ENCODE measurements around the gene ZCCHC10. TPM values are rescaled to one million over a fixed set of nuclear protein-coding genes. Genes with fewer than 3 reads are reported as not detected.
"Not testable (repeated sequence)": the region's sequence is repeated elsewhere in the genome, so short reads cannot be mapped to it uniquely, and the experiment has no call there.

The ZCCHC10 gene
- total RNA-seq, 1 donor from 2014 or later = 19.8 TPM

DNA sequence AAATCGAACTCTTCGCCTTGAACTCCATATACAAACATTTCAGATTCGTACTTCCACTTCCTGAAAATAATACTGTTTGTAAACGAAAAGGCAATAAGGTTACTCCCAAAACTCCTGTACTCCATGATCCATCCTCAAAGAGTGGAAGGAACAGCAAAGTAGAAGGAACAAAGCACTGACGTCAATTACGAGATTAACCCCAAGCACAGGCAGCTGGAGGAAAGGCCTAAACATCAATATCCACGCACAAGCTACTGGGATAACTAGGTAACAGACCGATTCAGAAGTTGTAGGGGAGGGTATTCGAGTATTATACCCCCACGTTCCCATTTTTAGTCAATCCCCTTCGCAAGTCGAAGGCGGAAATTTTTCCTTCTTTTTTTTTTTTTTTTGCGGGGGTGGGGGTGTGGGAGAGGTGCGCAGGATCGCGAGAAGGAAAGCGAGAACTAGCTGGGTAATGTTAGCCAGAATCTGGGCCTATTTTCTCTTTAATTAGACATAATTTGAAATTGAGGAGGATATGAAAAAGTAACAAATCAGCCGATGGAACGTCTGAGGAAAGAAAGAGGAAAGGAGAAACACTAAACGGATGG lies 63.8 kb downstream of the ZCCHC10 start:
- no peak for DNase-seq (ENCODE audit: low read depth)
- TF ChIP-seq, protein P1, sequence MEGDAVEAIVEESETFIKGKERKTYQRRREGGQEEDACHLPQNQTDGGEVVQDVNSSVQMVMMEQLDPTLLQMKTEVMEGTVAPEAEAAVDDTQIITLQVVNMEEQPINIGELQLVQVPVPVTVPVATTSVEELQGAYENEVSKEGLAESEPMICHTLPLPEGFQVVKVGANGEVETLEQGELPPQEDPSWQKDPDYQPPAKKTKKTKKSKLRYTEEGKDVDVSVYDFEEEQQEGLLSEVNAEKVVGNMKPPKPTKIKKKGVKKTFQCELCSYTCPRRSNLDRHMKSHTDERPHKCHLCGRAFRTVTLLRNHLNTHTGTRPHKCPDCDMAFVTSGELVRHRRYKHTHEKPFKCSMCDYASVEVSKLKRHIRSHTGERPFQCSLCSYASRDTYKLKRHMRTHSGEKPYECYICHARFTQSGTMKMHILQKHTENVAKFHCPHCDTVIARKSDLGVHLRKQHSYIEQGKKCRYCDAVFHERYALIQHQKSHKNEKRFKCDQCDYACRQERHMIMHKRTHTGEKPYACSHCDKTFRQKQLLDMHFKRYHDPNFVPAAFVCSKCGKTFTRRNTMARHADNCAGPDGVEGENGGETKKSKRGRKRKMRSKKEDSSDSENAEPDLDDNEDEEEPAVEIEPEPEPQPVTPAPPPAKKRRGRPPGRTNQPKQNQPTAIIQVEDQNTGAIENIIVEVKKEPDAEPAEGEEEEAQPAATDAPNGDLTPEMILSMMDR (IDR thresholded peaks at IDR 0.05; ENCODE audit: insufficient read depth, low read length, poor library complexity, severe bottlenecking) = no peak
- H3K4me3 ChIP-seq (ENCODE audit: low read depth, low read length) = peak overlapping the region; percentile 96
- no peaks in the 10 kb centered on the region for H3K27me3 ChIP-seq (ENCODE audit: control insufficient read depth, insufficient read depth, low read length)
- no peaks in the 10 kb centered on the region for H3K36me3 ChIP-seq (ENCODE audit: control insufficient read depth, insufficient read depth, low read length)

DNA sequence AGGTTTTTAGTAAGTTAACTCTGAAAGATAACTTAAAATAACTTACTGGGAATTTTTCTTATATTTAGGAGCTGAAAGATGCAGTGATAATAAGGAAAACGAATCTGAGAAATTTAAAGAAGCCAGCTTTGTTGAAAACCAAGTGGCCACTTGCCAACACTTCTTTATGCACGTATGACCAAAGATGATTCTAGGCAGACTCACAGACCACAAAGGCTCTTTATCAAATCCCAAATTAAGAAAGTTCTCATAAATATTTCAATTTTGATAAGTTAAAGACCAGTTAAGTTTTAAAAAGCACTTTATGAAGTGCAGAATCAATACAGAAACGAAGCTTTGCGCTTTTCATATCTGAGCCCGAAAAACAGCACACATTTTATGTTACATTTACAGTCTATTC lies 64.5 kb downstream of the ZCCHC10 start:
- H3K27me3 ChIP-seq (ENCODE audit: control insufficient read depth, insufficient read depth, low read length) = no peaks in the 10 kb centered on the region
- H3K36me3 ChIP-seq (ENCODE audit: control insufficient read depth, insufficient read depth, low read length) = no peaks in the 10 kb centered on the region
- DNase-seq (ENCODE audit: low read depth) = no peak
- H3K4me3 ChIP-seq (ENCODE audit: low read depth, low read length) = peak overlapping the region; percentile 96
- TF ChIP-seq, protein P1 (IDR thresholded peaks at IDR 0.05; ENCODE audit: insufficient read depth, low read length, poor library complexity, severe bottlenecking) = no peak

DNA sequence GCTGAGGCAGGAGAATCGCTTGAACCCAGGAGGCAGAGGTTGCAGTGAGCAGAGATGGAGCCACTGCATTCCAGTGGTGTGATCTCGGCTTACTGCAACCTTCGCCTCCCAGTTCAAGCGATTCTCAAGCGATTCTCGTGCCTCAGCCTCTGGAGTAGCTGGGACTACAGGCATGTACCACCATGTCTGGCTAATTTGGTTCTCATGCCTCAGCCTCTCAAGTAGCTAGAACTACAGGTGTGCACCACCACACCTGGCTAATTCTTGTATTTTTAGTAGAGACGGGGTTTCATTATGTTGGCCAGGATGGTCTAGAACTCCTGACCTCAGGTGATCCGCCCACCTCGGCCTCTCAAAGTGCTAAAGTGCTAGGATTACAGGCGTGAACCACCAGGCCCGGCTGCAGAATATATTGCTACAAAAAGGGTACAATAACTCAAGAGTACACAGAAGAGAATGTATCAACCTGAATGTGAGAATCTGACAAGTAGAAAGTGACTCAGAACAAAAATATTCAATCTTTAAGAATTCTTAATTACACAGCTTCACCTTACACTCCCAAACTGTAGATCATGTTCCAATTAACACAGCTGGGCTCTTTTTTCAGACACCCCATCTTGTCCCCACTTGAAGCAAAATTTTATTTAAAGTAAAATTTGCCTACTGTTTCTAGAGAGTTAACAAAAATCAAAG lies 65.1 kb downstream of the ZCCHC10 start:
- H3K27me3 ChIP-seq (ENCODE audit: control insufficient read depth, insufficient read depth, low read length); H3K36me3 ChIP-seq (ENCODE audit: control insufficient read depth, insufficient read depth, low read length); DNase-seq (ENCODE audit: low read depth): not testable (repeated sequence)
- peak overlapping the region; percentile 96 for H3K4me3 ChIP-seq (ENCODE audit: low read depth, low read length)

DNA sequence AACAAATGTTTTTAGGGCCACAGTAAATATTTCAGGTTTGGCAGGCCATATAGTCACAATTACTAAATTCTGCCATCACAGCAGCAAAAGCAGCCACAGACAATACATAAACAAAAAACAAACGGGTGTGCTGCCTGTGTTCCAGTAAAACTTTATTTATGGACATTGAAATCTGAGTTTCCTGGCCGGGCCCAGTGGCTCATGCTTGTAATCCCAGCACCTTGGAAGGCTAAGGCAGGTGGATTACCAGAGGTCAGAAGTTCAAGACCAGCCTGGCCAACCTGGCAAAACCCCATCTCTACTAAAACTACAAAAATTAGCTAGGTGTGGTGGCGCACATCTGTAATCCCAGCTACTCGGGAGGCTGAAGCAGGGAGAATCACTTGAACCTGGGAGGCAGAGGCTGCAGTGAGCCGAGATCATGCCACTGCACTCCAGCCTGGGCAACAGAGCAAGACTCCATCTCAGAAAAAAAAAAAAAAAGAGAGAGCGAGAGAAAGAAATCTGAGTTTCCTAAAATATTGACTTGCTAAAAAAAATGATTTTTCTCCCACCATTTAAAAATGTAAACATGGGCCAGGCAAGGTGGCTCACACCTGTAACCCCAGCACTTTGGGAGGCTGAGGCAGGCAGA lies 70.1 kb downstream of the ZCCHC10 start:
- not testable (repeated sequence) for H3K27me3 ChIP-seq (ENCODE audit: control insufficient read depth, insufficient read depth, low read length); H3K36me3 ChIP-seq (ENCODE audit: control insufficient read depth, insufficient read depth, low read length); DNase-seq (ENCODE audit: low read depth); H3K4me3 ChIP-seq (ENCODE audit: low read depth, low read length)

DNA sequence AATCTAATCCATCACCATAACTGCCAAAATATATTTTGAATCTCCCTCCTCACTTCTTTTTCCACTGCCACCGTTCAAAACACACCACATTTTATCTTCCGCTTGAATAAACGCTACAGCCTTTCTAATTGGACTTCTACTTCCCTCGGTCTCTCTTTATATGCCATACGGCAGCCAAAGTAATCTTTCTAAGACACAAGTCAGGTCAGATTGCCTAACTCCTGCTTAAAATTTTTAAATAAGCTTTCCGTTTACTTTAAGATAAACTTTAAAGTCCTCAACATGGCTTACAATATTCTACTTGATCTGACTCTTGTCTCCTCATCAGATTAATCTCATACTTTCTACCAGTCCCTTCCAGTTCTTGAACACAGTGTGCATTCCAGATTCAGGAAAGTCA lies 72.6 kb downstream of the ZCCHC10 start:
- Histone ChIP-seq H3K36me3 (ENCODE audit: control insufficient read depth, insufficient read depth, low read length) (no peaks in the 10 kb centered on the region), H3K27me3 (ENCODE audit: control insufficient read depth, insufficient read depth, low read length) (no peaks in the 10 kb centered on the region)
- TF ChIP-seq, protein P1 (IDR thresholded peaks at IDR 0.05; ENCODE audit: insufficient read depth, low read length, poor library complexity, severe bottlenecking) = no peak

DNA sequence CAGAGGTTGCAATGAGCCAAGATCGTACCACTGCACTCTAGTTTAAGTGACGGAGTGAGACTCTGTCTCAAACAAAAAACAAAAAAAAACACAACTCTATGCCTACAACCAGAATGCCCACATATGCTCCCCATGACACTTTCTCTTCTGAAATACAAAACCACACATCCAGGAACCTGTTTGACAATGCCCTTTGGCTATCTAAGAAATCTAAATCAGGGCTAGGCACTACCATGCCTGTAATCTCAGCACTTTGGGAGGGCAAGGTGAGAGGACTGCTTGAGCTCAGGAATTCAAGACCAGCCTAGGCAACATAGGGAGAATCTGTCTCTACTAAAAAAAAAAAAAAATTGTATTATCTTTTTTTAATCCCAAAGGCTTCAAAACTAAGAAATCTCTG lies 73.5 kb downstream of the ZCCHC10 start:
- no peaks in the 10 kb centered on the region for H3K27me3 ChIP-seq (ENCODE audit: control insufficient read depth, insufficient read depth, low read length)
- DNase-seq (ENCODE audit: low read depth) = no peak
- TF ChIP-seq, protein P1 (IDR thresholded peaks at IDR 0.05; ENCODE audit: insufficient read depth, low read length, poor library complexity, severe bottlenecking) = no peak
- H3K36me3 ChIP-seq (ENCODE audit: control insufficient read depth, insufficient read depth, low read length) = no peaks in the 10 kb centered on the region
- no peak overlapping the region for H3K4me3 ChIP-seq (ENCODE audit: low read depth, low read length)

More for the DNA sequence above, 72.6 kb downstream of the ZCCHC10 start:
- no peak overlapping the region for H3K4me3 ChIP-seq (ENCODE audit: low read depth, low read length)
- DNase-seq (ENCODE audit: low read depth) = no peak
